Measurements from ENCODE around the gene PTPN9.

DNA sequence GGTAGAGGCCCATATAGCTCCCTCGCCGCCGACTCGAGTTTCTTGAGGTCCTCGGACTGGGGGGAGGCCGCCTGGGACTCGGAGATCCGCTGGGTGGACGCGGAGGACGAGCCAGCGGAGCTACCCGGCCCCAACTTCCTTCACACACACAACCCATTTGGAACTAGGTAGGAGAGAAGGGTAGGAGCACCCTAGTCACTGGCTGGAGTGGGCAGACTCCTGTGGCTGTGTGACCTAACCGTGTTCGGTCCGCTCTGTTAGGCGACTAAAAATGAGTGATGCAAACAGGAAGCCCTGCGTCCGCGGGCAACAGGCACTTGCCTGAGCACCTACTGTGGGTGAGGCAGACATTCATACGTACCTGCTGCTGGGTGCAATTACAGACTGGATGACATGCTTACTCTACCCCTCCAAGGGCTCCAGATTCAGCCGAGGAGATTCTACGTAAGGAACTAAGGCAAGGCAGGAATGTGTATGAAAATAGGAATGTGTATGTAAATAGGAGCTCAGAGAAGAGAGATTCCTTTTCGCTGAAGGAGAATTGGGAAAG lies 123.1 kb downstream of the PTPN9 start:
- TF ChIP-seq, protein P1, sequence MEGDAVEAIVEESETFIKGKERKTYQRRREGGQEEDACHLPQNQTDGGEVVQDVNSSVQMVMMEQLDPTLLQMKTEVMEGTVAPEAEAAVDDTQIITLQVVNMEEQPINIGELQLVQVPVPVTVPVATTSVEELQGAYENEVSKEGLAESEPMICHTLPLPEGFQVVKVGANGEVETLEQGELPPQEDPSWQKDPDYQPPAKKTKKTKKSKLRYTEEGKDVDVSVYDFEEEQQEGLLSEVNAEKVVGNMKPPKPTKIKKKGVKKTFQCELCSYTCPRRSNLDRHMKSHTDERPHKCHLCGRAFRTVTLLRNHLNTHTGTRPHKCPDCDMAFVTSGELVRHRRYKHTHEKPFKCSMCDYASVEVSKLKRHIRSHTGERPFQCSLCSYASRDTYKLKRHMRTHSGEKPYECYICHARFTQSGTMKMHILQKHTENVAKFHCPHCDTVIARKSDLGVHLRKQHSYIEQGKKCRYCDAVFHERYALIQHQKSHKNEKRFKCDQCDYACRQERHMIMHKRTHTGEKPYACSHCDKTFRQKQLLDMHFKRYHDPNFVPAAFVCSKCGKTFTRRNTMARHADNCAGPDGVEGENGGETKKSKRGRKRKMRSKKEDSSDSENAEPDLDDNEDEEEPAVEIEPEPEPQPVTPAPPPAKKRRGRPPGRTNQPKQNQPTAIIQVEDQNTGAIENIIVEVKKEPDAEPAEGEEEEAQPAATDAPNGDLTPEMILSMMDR (IDR thresholded peaks at IDR 0.05), result no peak
- TF ChIP-seq POLR2A (IDR thresholded peaks at IDR 0.05), result no peak
